IMR-90 (cell line): ENCODE results near the gene PHACTR3. TPM values are rescaled to one million over a fixed set of nuclear protein-coding genes. Genes with fewer than 3 reads are reported as not detected.

ENCODE experiments used
- ATAC-seq: fragments of 200-7000 bp; cut with Tn5 transposase; 2 replicates; pipeline ENCODE4 v1.9.1; 2020; ENCODE audit warnings: low read depth, mild to moderate bottlenecking, moderate library complexity
- BruUV-seq: library from RNA; stranded (reverse); fragments of 400-500 nt; replicated peaks from 2 replicates; lab custom pipeline; 2021; lab: Mats Ljungman, UMichigan
- CTCF ChIA-PET: fragments of 300-600 bp; formaldehyde crosslinking; extraction: SDS; loops from one replicate; lab custom pipeline; 2021; ENCODE audit warnings: antibody characterized with exemption; lab: Yijun Ruan, JAX
- POLR2A ChIA-PET: fragments of 300-600 bp; sonication (Branson Sonifier 250); formaldehyde crosslinking; loops from one replicate; lab custom pipeline; 2022; ENCODE audit warnings: antibody characterized with exemption; ENCODE audit not compliant: unreplicated experiment; lab: Charles Lee
- DNase-seq: peaks from one replicate; pipeline ENCODE4 v3.0.0; 2013
- H2AFZ ChIP-seq: replicated peaks from 2 replicates; pipeline ENCODE3; 2013; ENCODE audit warnings: low read length, mild to moderate bottlenecking; ENCODE audit not compliant: poor library complexity
- H2AK5ac ChIP-seq: 2 replicates; pipeline ENCODE4 v1.6.1; 2013; ENCODE audit warnings: low read depth, low read length, inconsistent platforms
- H2AK9ac ChIP-seq: replicated peaks from 2 replicates; pipeline ENCODE3; 2013; ENCODE audit warnings: mild to moderate bottlenecking, low read depth, low read length, moderate library complexity; ENCODE audit not compliant: poor library complexity
- H2BK120ac ChIP-seq: 2 replicates; pipeline ENCODE4 v1.6.1; 2013; ENCODE audit warnings: low read depth, low read length, inconsistent platforms
- H2BK15ac ChIP-seq: 3 replicates; pipeline ENCODE4 v1.6.1; 2013; ENCODE audit warnings: low read depth, low read length, inconsistent platforms
- H2BK20ac ChIP-seq: 2 replicates; pipeline ENCODE4 v1.6.1; 2013; ENCODE audit warnings: low read depth, mild to moderate bottlenecking, inconsistent platforms, low read length, moderate library complexity
- H2BK5ac ChIP-seq: 2 replicates; pipeline ENCODE4 v1.6.1; 2013; ENCODE audit warnings: mild to moderate bottlenecking, low read depth, low read length, inconsistent platforms; ENCODE audit not compliant: poor library complexity, severe bottlenecking
- H3K14ac ChIP-seq: replicated peaks from 2 replicates; pipeline ENCODE4 v1.6.1; 2013; ENCODE audit warnings: low read depth, low read length, inconsistent platforms
- H3K18ac ChIP-seq: 2 replicates; pipeline ENCODE4 v1.6.1; 2013; ENCODE audit warnings: low read depth, low read length, control low read depth
- H3K23ac ChIP-seq: 2 replicates; pipeline ENCODE4 v1.6.1; 2013; ENCODE audit warnings: low read depth, low read length, inconsistent platforms
- H3K27ac ChIP-seq: 2 replicates; pipeline ENCODE4 v1.5.1; 2013; ENCODE audit warnings: mild to moderate bottlenecking, control low read depth, low read length; ENCODE audit not compliant: insufficient read depth
- H3K27me3 ChIP-seq: 2 replicates; pipeline ENCODE4 v1.6.1; 2013; ENCODE audit warnings: low read length; ENCODE audit not compliant: control insufficient read depth, insufficient read depth
- H3K36me3 ChIP-seq: 2 replicates; pipeline ENCODE4 v1.6.1; 2013; ENCODE audit warnings: low read length, mixed read lengths; ENCODE audit not compliant: control insufficient read depth, insufficient read depth
- H3K4ac ChIP-seq: 2 replicates; pipeline ENCODE4 v1.6.1; 2013; ENCODE audit warnings: low read depth, low read length, inconsistent platforms
- H3K4me1 ChIP-seq: 2 replicates; pipeline ENCODE4 v1.6.1; 2013; ENCODE audit warnings: low read length, mixed read lengths; ENCODE audit not compliant: control insufficient read depth, insufficient read depth
- H3K4me2 ChIP-seq: 2 replicates; pipeline ENCODE4 v1.6.1; 2013; ENCODE audit warnings: low read depth, mild to moderate bottlenecking, control low read depth, low read length, moderate library complexity
- H3K4me3 ChIP-seq: 2 replicates; pipeline ENCODE4 v1.5.1; 2013; ENCODE audit warnings: low read depth, mild to moderate bottlenecking, control low read depth, low read length, moderate library complexity; ENCODE audit not compliant: insufficient read depth
- H3K56ac ChIP-seq: 2 replicates; pipeline ENCODE4 v1.6.1; 2013; ENCODE audit warnings: low read length, inconsistent platforms; ENCODE audit not compliant: insufficient read depth; ENCODE audit errors: extremely low read depth
- H3K79me1 ChIP-seq, 2 experiments: 2 replicates each; pipeline ENCODE4 v1.6.1; 2013; ENCODE audit warnings: low read length in 2 of 2, inconsistent platforms in 1 of 2, low read depth in 1 of 2
- H3K9ac ChIP-seq: 2 replicates; pipeline ENCODE4 v1.6.1; 2013; ENCODE audit warnings: low read depth, low read length, control low read depth
- H3K9me1 ChIP-seq: 2 replicates; pipeline ENCODE4 v1.6.1; 2013; ENCODE audit warnings: low read length, inconsistent platforms; ENCODE audit not compliant: insufficient read depth
- H3K9me3 ChIP-seq: 2 replicates; pipeline ENCODE4 v1.6.1; 2013; ENCODE audit warnings: low read length; ENCODE audit not compliant: control insufficient read depth, insufficient read depth
- H4K20me1 ChIP-seq: 2 replicates; pipeline ENCODE4 v1.6.1; 2013; ENCODE audit warnings: low read length, inconsistent platforms; ENCODE audit not compliant: insufficient read depth
- H4K5ac ChIP-seq: 2 replicates; pipeline ENCODE4 v1.6.1; 2013; ENCODE audit warnings: mild to moderate bottlenecking, low read depth, low read length, control low read depth
- H4K8ac ChIP-seq, 2 experiments: 2 replicates each; pipeline ENCODE4 v1.6.1; 2013; ENCODE audit warnings: low read depth in 2 of 2, low read length in 2 of 2, control low read depth in 1 of 2, inconsistent platforms in 1 of 2
- H4K91ac ChIP-seq: 2 replicates; pipeline ENCODE4 v1.6.1; 2013; ENCODE audit warnings: low read depth, low read length, inconsistent platforms; ENCODE audit not compliant: insufficient read depth
- BHLHE40 ChIP-seq: fragments of 150-350 bp; IDR thresholded peaks from 2 replicates; pipeline ENCODE4 v1.6.1; 2016; ENCODE audit warnings: mild to moderate bottlenecking, low read depth, low read length
- CEBPB ChIP-seq: IDR thresholded peaks from 2 replicates; pipeline ENCODE4 v1.6.1; 2012; ENCODE audit warnings: low read depth, low read length, improper control_type of control experiment
- CHD1 ChIP-seq: IDR thresholded peaks from 2 replicates; pipeline ENCODE4 v1.6.1; 2012; ENCODE audit warnings: low read depth, low read length, improper control_type of control experiment
- FOS ChIP-seq: fragments of 150-350 bp; IDR thresholded peaks from 2 replicates; pipeline ENCODE4 v1.6.1; 2016; ENCODE audit warnings: low read depth, low read length
- MAFK ChIP-seq: IDR thresholded peaks from 2 replicates; pipeline ENCODE4 v1.6.1; 2012; ENCODE audit warnings: low read depth, low read length, improper control_type of control experiment
- MAZ ChIP-seq: IDR thresholded peaks from 2 replicates; pipeline ENCODE4 v1.6.1; 2012; ENCODE audit warnings: low read depth, mild to moderate bottlenecking, low read length, improper control_type of control experiment, moderate library complexity, borderline replicate concordance
- MXI1 ChIP-seq: IDR thresholded peaks from 2 replicates; pipeline ENCODE4 v1.6.1; 2012; ENCODE audit warnings: low read depth, mild to moderate bottlenecking, low read length, moderate library complexity, borderline replicate concordance
- RCOR1 ChIP-seq: IDR thresholded peaks from 2 replicates; pipeline ENCODE4 v1.6.1; 2012; ENCODE audit warnings: mild to moderate bottlenecking, low read length, improper control_type of control experiment; ENCODE audit not compliant: insufficient replicate concordance
- RFX5 ChIP-seq: IDR thresholded peaks from 2 replicates; pipeline ENCODE4 v1.8.0; 2012; ENCODE audit warnings: low read depth, mild to moderate bottlenecking, low read length, moderate library complexity
- SMC3 ChIP-seq: fragments of 150-350 bp; IDR thresholded peaks from 2 replicates; pipeline ENCODE4 v1.6.1; 2016; ENCODE audit warnings: low read depth, mild to moderate bottlenecking, antibody characterized with exemption, low read length, moderate library complexity
- WGBS, 2 experiments: methylation state at CpG; one replicate each; pipeline versions ENCODE4 v1.1.5 to v1.1.7; 2013; ENCODE audit warnings: missing lambda C conversion rate in 2 of 2; ENCODE audit not compliant: insufficient read length in 1 of 2; ENCODE audit errors: extremely low coverage in 2 of 2; 5-methylcytosine and 5-hydroxymethylcytosine counted together
- dilution Hi-C: fragments of 300-500 bp; cut with HindIII; formaldehyde crosslinking; loops from one replicate; pipeline ENCODE4 v1.14.3; 2018; ENCODE audit warnings: low sequenced_read_pairs; ENCODE audit not compliant: unreplicated experiment
- in situ Hi-C: fragments of 300-500 bp; cut with MboI; formaldehyde crosslinking; loops from 3 replicates; pipeline ENCODE4 v1.14.3; 2019; ENCODE audit warnings: low sequenced_read_pairs, inconsistent platforms, mixed read lengths
- intact Hi-C: fragments of 100-400 bp; cut with micrococcal nuclease; formaldehyde crosslinking; loops from 2 replicates; pipeline ENCODE4 v1.10.0; 2022
- polyA plus RNA-seq, 3 experiments: library from polyadenylated mRNA; depleted of rRNA; stranded (reverse); fragments of >200 nt; gene quantifications; 2 replicates each; pipeline ENCODE4 v1.2.3, GENCODE V29; 2012; ENCODE audit warnings: low replicate concordance in 1 of 3
- total RNA-seq: library from RNA; depleted of rRNA; stranded (reverse); fragments of >200 nt; gene quantifications from 2 replicates; pipeline ENCODE4 v1.2.3, GENCODE V29; 2012
- TF ChIP-seq, protein P1 (sequence below): conservative IDR thresholded peaks from 2 replicates; pipeline ENCODE4 v1.5.1; 2012; ENCODE audit warnings: mild to moderate bottlenecking, low read depth, low read length, improper control_type of control experiment
- TF ChIP-seq, protein P2 (sequence below): fragments of 150-350 bp; IDR thresholded peaks from 2 replicates; pipeline ENCODE4 v1.6.1; 2017; ENCODE audit warnings: mild to moderate bottlenecking, antibody characterized with exemption, low read length, low read depth

The PHACTR3 gene
- total and polyA plus RNA-seq, 2 of the 4 experiments (the other 2 are of a cell fraction), result not detected

GRCh38 chr20:59777331-59777725, 173.0 kb downstream of the PHACTR3 start:
- Histone ChIP-seq H3K36me3 (no peaks in the 10 kb centered on the region), H3K4ac (no peak overlapping the region), H4K8ac (no peak overlapping the region), H3K56ac (no peak overlapping the region), H3K4me2 (no peak overlapping the region), H2BK5ac (no peak overlapping the region), H2BK20ac (no peak overlapping the region), H2BK120ac (no peak overlapping the region), H3K9ac (no peak overlapping the region), H2AFZ (no peak overlapping the region), H3K4me1 (no peaks in the 10 kb centered on the region), H3K18ac (no peak overlapping the region), H3K9me3 (peaks cover 9% of the 10 kb centered on the region; the same call in 1 of the 2 replicates), H4K5ac (no peak overlapping the region), H3K4me3 (no peak overlapping the region), H3K27me3 (no peaks in the 10 kb centered on the region), H3K79me1 (no peaks in the 10 kb centered on the region), H3K27ac (no peak overlapping the region), H2AK9ac (no peak overlapping the region), H4K20me1 (no peaks in the 10 kb centered on the region), H3K14ac (no peak overlapping the region), H4K91ac (no peak overlapping the region), H3K23ac (no peak overlapping the region), H2BK15ac (no peak overlapping the region), H2AK5ac (no peak overlapping the region), H3K9me1 (no peaks in the 10 kb centered on the region)
- POLR2A ChIA-PET, result no interaction called here
- CTCF ChIA-PET, result no interaction called here
- intact Hi-C loops, result no loop called here
- in situ Hi-C loops, result no loop called here
- ATAC-seq (no peak), DNase-seq (no peak)
- dilution Hi-C loops, result no loop called here
- TF ChIP-seq FOS (no peak), MXI1 (no peak), CEBPB (no peak), SMC3 (no peak), MAFK (no peak), MAZ (no peak), RFX5 (no peak), RCOR1 (no peak), CHD1 (no peak), BHLHE40 (no peak)
- TF ChIP-seq, protein P1, sequence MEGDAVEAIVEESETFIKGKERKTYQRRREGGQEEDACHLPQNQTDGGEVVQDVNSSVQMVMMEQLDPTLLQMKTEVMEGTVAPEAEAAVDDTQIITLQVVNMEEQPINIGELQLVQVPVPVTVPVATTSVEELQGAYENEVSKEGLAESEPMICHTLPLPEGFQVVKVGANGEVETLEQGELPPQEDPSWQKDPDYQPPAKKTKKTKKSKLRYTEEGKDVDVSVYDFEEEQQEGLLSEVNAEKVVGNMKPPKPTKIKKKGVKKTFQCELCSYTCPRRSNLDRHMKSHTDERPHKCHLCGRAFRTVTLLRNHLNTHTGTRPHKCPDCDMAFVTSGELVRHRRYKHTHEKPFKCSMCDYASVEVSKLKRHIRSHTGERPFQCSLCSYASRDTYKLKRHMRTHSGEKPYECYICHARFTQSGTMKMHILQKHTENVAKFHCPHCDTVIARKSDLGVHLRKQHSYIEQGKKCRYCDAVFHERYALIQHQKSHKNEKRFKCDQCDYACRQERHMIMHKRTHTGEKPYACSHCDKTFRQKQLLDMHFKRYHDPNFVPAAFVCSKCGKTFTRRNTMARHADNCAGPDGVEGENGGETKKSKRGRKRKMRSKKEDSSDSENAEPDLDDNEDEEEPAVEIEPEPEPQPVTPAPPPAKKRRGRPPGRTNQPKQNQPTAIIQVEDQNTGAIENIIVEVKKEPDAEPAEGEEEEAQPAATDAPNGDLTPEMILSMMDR, result no peak
- TF ChIP-seq, protein P2, sequence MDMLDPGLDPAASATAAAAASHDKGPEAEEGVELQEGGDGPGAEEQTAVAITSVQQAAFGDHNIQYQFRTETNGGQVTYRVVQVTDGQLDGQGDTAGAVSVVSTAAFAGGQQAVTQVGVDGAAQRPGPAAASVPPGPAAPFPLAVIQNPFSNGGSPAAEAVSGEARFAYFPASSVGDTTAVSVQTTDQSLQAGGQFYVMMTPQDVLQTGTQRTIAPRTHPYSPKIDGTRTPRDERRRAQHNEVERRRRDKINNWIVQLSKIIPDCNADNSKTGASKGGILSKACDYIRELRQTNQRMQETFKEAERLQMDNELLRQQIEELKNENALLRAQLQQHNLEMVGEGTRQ, result no peak
- BruUV-seq, result no TSS peak
- 60% methylated on average over 1 of the region's 3 CpGs; no CpG with 5 or more reads in 1 of the 2 experiments for WGBS, 2 experiments
